SIG-M5 treated with dmso at 0.1 percent for 504 hours (cell line): ENCODE data around the gene ASPSCR1.

ENCODE experiments used
- DNase-seq: peaks from one replicate; lab custom pipeline; 2025; ENCODE audit not compliant: unreplicated experiment; lab: John Stamatoyannopoulos, UW

Gene ASPSCR1

GRCh38 chr17:81958633-81959342 lies 18.6 kb upstream of the ASPSCR1 start:
- DNase-seq: no peak

GRCh38 chr17:81959362-81960129 lies 17.9 kb upstream of the ASPSCR1 start:
- no peak for DNase-seq

- DNase-seq: no peak
These were observed 17.1 kb upstream of the ASPSCR1 start for GRCh38 chr17:81960130-81960958.

DNA sequence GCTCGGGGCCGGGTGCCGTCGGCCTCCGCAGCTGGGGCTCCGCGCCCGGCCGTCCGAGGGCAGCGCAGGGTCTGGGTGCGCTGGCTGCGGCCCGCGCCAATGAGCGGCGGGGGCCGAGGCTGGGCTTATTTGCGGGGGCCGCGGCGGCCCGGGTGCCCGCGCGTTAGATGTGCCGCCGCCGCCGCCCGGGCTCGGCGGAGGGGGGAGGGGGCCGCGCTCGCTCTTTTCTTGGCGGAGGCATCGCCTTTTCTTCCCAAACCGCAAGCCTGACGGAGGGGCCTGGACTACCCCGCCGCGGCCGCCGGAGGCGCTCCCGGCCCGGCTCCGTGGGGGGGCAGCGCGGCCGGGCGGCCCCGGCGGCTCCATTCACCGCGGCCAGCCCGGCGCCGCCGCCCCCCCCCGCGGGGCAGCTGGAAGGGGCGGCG lies 16.3 kb upstream of the ASPSCR1 start, which contains the start of gene NOTUM:
Gene NOTUM (minus strand): TSS at position 101 of the 425 bp plus-strand sequence. CDS start 278 bp downstream, outside the sequence.
- peak; percentile 27 for DNase-seq

- DNase-seq: no peak
These were observed 15.6 kb upstream of the ASPSCR1 start for GRCh38 chr17:81961521-81962498.

DNA sequence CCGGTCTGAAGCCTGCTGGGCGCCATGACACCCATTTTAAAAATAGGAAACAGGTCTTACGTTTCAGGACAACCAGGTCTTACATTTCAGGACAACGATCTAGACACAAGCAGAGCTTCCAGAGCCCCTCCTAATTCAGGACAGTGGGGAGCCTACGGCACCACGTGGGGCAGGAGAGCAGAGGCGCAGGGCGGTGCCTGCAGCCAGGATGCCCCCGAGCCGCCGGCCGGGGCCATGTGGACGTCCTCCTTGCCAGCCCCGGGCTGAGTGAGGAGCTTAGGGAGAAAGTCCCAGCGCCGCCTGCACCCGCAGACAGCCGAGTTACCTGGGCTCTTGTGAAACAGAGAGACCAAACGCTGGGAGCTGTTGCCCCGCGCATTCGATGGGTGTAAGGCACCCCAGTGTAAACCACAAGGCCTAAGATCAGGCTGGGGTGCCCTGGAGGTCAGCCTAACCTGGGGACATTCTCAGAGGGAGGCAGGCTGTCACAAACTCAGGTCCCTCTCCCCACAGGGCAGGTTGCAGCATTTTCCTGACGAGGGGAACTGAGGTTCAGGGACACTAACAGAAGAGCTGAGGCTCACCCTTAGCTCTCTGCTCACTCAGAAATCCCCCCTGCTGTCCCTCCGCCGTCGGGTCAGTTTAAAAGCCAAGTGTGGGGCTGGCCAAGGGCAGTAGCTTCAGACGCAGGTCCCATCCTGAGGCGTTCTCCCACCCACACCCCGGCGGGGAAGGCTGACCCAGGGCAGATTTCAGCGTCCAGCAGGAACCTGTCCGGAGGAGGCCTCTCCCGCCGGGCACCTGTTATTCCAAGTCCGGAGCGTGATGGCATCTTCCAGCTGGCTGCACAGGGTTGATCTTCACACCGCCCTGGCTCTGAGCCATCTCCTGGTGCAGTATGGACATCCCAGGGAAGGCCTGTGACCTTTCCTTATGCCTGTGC lies 14.7 kb upstream of the ASPSCR1 start:
- no peak for DNase-seq

DNA sequence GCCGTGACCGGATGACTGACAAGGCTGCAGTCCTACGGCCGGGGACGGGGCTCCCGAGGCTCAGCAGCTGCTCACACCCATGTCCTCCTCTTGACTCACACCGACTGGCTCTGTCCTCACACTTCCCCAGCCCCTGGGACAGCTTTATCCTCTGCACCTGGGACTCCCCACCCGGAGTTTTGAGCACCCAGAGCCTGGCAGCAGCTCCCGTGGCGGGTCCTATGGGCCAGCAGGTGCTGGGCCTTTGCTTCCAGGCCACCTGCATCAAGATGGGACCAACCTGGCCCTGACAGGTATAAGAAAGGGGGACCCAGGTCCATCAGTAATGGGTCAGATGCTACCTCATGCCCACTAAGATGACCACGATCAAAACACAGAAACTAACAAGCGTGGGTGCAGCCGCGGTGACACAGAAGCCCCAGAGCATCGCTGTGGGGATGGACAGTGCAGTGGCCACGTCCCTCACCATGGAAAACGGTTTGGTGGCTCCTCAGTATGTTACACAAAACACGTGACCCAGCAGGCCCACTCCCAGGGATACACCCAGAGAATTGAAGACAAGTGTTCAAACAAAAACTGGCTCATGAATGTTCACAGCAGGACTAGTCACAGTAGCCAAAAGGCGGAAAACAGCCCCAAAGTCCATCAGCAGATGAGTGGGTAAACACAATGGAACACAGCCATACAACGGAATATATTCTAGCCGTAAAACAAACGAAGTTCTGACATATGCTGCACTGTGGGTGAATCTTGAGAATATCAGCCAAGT lies 13.2 kb upstream of the ASPSCR1 start:
- DNase-seq: no peak

- DNase-seq: peak; percentile 45
These were observed 10.8 kb upstream of the ASPSCR1 start for GRCh38 chr17:81966343-81967243.

DNA sequence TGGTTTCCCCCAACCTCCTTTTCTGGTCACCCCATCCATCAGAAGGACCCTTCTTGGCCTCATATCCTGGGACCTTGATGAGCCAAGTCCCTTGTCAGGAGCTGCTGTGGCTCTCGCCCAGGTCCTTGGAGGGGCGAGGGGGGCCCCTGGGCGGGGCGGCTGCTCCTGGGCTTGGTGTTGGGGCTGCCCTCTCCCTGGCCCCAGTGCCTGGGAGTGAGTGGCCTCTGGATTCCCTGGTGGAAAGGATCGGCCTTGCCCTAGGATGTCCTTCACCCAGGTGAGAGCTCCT lies 10.2 kb upstream of the ASPSCR1 start:
- DNase-seq: no peak

DNA sequence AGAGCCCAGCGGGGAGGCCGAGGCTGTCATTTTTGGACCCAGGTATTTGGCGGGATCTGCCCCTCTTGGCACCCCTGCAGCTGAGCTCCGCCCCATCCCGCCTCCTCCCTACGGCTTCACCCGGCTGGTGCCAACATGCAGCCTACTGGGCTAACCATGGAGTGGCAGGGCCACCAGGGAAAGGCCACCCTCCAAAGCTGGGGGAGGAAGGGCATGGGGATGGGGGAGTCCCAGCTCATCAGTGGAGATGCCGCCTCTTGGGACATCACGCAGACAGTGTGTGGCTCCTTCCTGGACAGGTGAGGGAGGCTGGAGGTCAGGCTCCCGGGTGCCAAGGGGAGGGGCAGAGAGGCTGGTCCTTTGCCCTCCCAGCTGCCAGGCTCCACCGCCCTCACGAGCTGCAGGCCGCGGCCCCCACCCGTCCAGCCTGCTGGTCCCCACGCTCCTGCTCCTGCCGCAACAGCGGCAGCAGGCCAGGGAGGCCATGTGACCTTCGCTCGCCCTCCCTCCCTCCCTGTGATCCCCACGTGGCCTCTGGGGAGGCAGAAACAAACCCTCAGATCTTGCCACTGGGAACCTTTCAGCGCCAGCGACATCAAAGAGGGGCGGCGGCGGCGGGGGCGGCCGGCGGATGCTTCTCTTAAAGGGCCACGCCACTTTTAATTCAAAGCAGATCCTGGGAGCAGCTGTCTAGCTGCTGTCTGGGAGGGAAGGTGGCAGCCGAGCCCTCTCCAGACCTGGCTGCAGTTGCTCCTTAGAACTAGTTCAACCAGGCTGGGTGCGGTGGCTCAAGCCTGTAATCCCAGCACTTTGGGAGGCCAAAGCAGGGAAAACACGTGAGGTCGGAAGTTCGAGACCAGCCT lies 9.7 kb upstream of the ASPSCR1 start:
- peak; percentile 66 for DNase-seq

GRCh38 chr17:81968396-81968745 lies 9.1 kb upstream of the ASPSCR1 start:
- no peak for DNase-seq

GRCh38 chr17:81968850-81969812 lies 8.3 kb upstream of the ASPSCR1 start:
- DNase-seq: no peak

GRCh38 chr17:81973432-81973831 lies 4.0 kb upstream of the ASPSCR1 start:
- no peak for DNase-seq

- DNase-seq: no peak
These were observed 858 bp upstream of the ASPSCR1 start for GRCh38 chr17:81976332-81977210.
